HG03139 (cell line): ENCODE measurements around the gene PCSK6.
"Not testable (repeated sequence)": the region's sequence is repeated elsewhere in the genome, so short reads cannot be mapped to it uniquely, and the experiment has no call there.

Experiments
- ATAC-seq: cut with Tn5 transposase; IDR thresholded peaks from one replicate; pipeline ENCODE4 v1.9.1; 2021; ENCODE audit not compliant: unreplicated experiment

Gene PCSK6

GRCh38 chr15:101463696-101464095 lies 25.8 kb downstream of the PCSK6 start:
- not testable (repeated sequence) for ATAC-seq

- ATAC-seq = no peak
Measured at GRCh38 chr15:101463270-101463669, 26.2 kb downstream of the PCSK6 start.

GRCh38 chr15:101461097-101461496 lies 28.4 kb downstream of the PCSK6 start:
- ATAC-seq = no peak

GRCh38 chr15:101459579-101460300 lies 29.8 kb downstream of the PCSK6 start:
- ATAC-seq = no peak

- ATAC-seq = no peak
Measured at GRCh38 chr15:101458908-101459578, 30.5 kb downstream of the PCSK6 start.

GRCh38 chr15:101458158-101458900 lies 31.2 kb downstream of the PCSK6 start:
- no peak for ATAC-seq

GRCh38 chr15:101457696-101458095 lies 31.8 kb downstream of the PCSK6 start:
- ATAC-seq = no peak

GRCh38 chr15:101456057-101456739 lies 33.3 kb downstream of the PCSK6 start:
- ATAC-seq = no peak

GRCh38 chr15:101455291-101456025 lies 34.0 kb downstream of the PCSK6 start:
- no peak for ATAC-seq

GRCh38 chr15:101454781-101455180 lies 34.7 kb downstream of the PCSK6 start:
- not testable (repeated sequence) for ATAC-seq

GRCh38 chr15:101454365-101454764 lies 35.1 kb downstream of the PCSK6 start:
- ATAC-seq = no peak

- ATAC-seq = no peak
Measured at GRCh38 chr15:101453123-101454120, 36.1 kb downstream of the PCSK6 start.

GRCh38 chr15:101452572-101452971 lies 36.9 kb downstream of the PCSK6 start:
- no peak for ATAC-seq

- ATAC-seq = no peak
Measured at GRCh38 chr15:101451846-101452245, 37.7 kb downstream of the PCSK6 start.

- no peak for ATAC-seq
Measured at GRCh38 chr15:101451266-101451799, 38.2 kb downstream of the PCSK6 start.

GRCh38 chr15:101450403-101451265 lies 38.9 kb downstream of the PCSK6 start:
- no peak for ATAC-seq

GRCh38 chr15:101449471-101450402 lies 39.8 kb downstream of the PCSK6 start:
- no peak for ATAC-seq
